Suprapubic skin (tissue), 3 donors: Measurements from ENCODE around the gene NFYC.

ENCODE experiments used
- CTCF ChIP-seq, 2 donors: fragments of 200-600 bp in 1 of 2; fragments of 450-650 bp in 1 of 2; sonication (generic) in 1 of 2; IDR thresholded peaks; one replicate each; pipeline ENCODE4 v1.5.1; 2016 to 2019; ENCODE audit warnings: antibody characterized with exemption in 2 of 2, mild to moderate bottlenecking in 1 of 2, moderate library complexity in 1 of 2
- POLR2A ChIP-seq, 2 donors: fragments of 450-650 bp; IDR thresholded peaks; one replicate each; pipeline ENCODE4 v1.6.1; 2017; ENCODE audit warnings: antibody characterized with exemption in 2 of 2, mild to moderate bottlenecking in 2 of 2, moderate library complexity in 2 of 2

- no peak for TF ChIP-seq CTCF (IDR thresholded peaks at IDR 0.05)
- no peak for TF ChIP-seq POLR2A (IDR thresholded peaks at IDR 0.05)
Observed at GRCh38 chr1:40755067-40755466, 63.6 kb downstream of the NFYC start.
